Measurements from ENCODE around the gene CDH5. TPM values are rescaled to one million over a fixed set of nuclear protein-coding genes. Genes with fewer than 3 reads are reported as not detected.

CDH5 gene
- polyA plus RNA-seq, 1 donor (not counting 4 experiments of a cell fraction or from before 2014, with no cell fraction given), result 0.05 TPM

DNA sequence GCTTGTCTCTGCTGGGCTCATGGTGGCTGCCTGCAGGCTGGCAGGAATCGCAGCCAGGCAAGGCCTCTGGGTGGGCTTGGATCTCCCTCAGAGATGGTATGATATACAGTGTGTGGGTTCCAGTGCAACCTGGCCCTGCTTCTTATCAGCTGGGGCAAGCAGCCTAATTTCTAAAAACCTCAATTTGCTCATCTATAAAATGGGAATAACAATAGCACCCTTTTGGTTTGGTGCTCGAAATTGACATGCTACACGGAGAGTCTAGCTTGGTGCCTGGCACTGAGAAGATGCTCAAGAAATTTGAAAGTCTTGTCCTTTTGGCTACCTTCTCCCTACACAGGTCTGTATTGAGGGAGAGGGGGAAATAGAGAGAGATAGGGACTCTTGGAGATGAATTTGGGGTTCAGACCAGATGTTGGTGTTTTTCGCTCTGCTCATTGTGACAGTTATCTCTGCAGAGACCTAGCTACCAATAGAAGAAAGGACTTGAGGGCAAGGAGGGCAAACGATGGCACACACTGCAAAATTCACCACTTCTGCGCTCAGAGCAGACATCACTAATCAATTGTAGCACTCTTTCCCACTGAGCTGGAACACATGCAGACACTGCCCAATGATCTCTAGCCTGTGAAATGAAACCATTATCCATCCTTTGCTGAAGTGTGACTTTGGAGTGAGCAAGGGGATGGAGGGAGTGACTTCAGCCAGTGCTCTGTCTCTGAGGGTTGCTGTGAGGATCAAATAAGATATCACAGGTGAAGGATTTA lies 76.2 kb downstream of the CDH5 start:
- DNase-seq (ENCODE audit: low read depth, low spot score) (no peak), FAIRE-seq (no peak)
- H3K36me3 ChIP-seq (ENCODE audit: control insufficient read depth in 2 of 2, extremely low read depth in 1 of 2, insufficient read depth in 2 of 2, low read length in 2 of 2), result no peaks in the 10 kb centered on the region
- H3K27me3 ChIP-seq (ENCODE audit: control insufficient read depth, extremely low read depth, insufficient read depth, low read length), result peaks cover 10% of the 10 kb centered on the region
- H3K4me2 ChIP-seq (ENCODE audit: control insufficient read depth, extremely low read depth, insufficient read depth, low read depth, low read length), result no peak overlapping the region
- TF ChIP-seq EZH2 (IDR thresholded peaks at IDR 0.05; ENCODE audit: low read length) (no peak), CTCF (optimal IDR thresholded peaks at IDR 0.05 in 1 of 3, IDR thresholded peaks at IDR 0.05 in 1 of 3, conservative IDR thresholded peaks at IDR 0.05 in 1 of 3; ENCODE audit: extremely low read depth in 1 of 3, insufficient read depth in 2 of 3, low read length in 3 of 3) (no peak)
- H3K4me1 ChIP-seq (ENCODE audit: control insufficient read depth, extremely low read depth, insufficient read depth, low read length), result peaks cover 6% of the 10 kb centered on the region
- no peak overlapping the region for H3K27ac ChIP-seq (ENCODE audit: control insufficient read depth, insufficient read depth, low read length)
- H4K20me1 ChIP-seq (ENCODE audit: control insufficient read depth, extremely low read depth, insufficient read depth, low read length), result no peaks in the 10 kb centered on the region
- H3K79me2 ChIP-seq (ENCODE audit: control insufficient read depth, insufficient read depth, low read length), result no peaks in the 10 kb centered on the region
- no peak overlapping the region for H2AFZ ChIP-seq (ENCODE audit: control insufficient read depth, low read length)
- no peak overlapping the region for H3K9ac ChIP-seq (ENCODE audit: control insufficient read depth, extremely low read depth, insufficient read depth, low read length)
- H3K9me3 ChIP-seq (ENCODE audit: control insufficient read depth, low read depth, low read length), result no peaks in the 10 kb centered on the region
- H3K9me1 ChIP-seq (ENCODE audit: control insufficient read depth, extremely low read depth, insufficient read depth, low read length), result no peaks in the 10 kb centered on the region
- dilution Hi-C loops (cut with MboI; ENCODE audit: extremely low pct_ligation_motif_present, low sequenced_read_pairs), result no loop called here
- no peak overlapping the region for H3K4me3 ChIP-seq (ENCODE audit: control insufficient read depth in 2 of 3, extremely low read depth in 1 of 3, insufficient read depth in 2 of 3, low read depth in 1 of 3, low read length in 3 of 3)

GRCh38 chr16:66443269-66443652 lies 76.8 kb downstream of the CDH5 start:
- FAIRE-seq, result no peak
- no peak overlapping the region for H2AFZ ChIP-seq (ENCODE audit: control insufficient read depth, low read length)
- no peak overlapping the region for H3K9ac ChIP-seq (ENCODE audit: control insufficient read depth, extremely low read depth, insufficient read depth, low read length)
- H4K20me1 ChIP-seq (ENCODE audit: control insufficient read depth, extremely low read depth, insufficient read depth, low read length), result no peaks in the 10 kb centered on the region
- no peaks in the 10 kb centered on the region for H3K9me3 ChIP-seq (ENCODE audit: control insufficient read depth, low read depth, low read length)
- H3K4me1 ChIP-seq (ENCODE audit: control insufficient read depth, extremely low read depth, insufficient read depth, low read length), result peaks cover 6% of the 10 kb centered on the region
- no peak overlapping the region for H3K27ac ChIP-seq (ENCODE audit: control insufficient read depth, insufficient read depth, low read length)
- no peaks in the 10 kb centered on the region for H3K9me1 ChIP-seq (ENCODE audit: control insufficient read depth, extremely low read depth, insufficient read depth, low read length)
- H3K36me3 ChIP-seq (ENCODE audit: control insufficient read depth in 2 of 2, extremely low read depth in 1 of 2, insufficient read depth in 2 of 2, low read length in 2 of 2), result no peaks in the 10 kb centered on the region
- H3K4me2 ChIP-seq (ENCODE audit: control insufficient read depth, extremely low read depth, insufficient read depth, low read depth, low read length), result no peak overlapping the region
- TF ChIP-seq EZH2 (IDR thresholded peaks at IDR 0.05; ENCODE audit: low read length), result no peak
- TF ChIP-seq CTCF (optimal IDR thresholded peaks at IDR 0.05 in 1 of 3, IDR thresholded peaks at IDR 0.05 in 1 of 3, conservative IDR thresholded peaks at IDR 0.05 in 1 of 3; ENCODE audit: extremely low read depth in 1 of 3, insufficient read depth in 2 of 3, low read length in 3 of 3), result no peak
- dilution Hi-C loops (cut with MboI; ENCODE audit: extremely low pct_ligation_motif_present, low sequenced_read_pairs), result no loop called here
- H3K79me2 ChIP-seq (ENCODE audit: control insufficient read depth, insufficient read depth, low read length), result no peaks in the 10 kb centered on the region
- no peak for DNase-seq (ENCODE audit: low read depth, low spot score)
- H3K4me3 ChIP-seq (ENCODE audit: control insufficient read depth in 2 of 3, extremely low read depth in 1 of 3, insufficient read depth in 2 of 3, low read depth in 1 of 3, low read length in 3 of 3), result no peak overlapping the region
- H3K27me3 ChIP-seq (ENCODE audit: control insufficient read depth, extremely low read depth, insufficient read depth, low read length), result peaks cover 15% of the 10 kb centered on the region

All from keratinocyte (primary cell).